Ascending aorta (tissue), 2 donors: ENCODE measurements around the gene CTNNBIP1. TPM values are rescaled to one million over a fixed set of nuclear protein-coding genes. Genes with fewer than 3 reads are reported as not detected.

Experiments used
- DNase-seq, 2 donors: peaks; one replicate each; pipeline ENCODE4 v3.0.0-alpha.2; 2019; ENCODE audit warnings: low spot score in 2 of 2
- H3K27ac ChIP-seq, 2 donors: fragments of 200-600 bp; sonication (generic); one replicate each; pipeline ENCODE4 v1.5.1; 2016 to 2017; ENCODE audit warnings: mild to moderate bottlenecking in 1 of 2
- H3K27me3 ChIP-seq: fragments of 200-600 bp; sonication (generic); one replicate; pipeline ENCODE4 v1.5.1; 2017
- H3K36me3 ChIP-seq, 2 donors: fragments of 200-600 bp; sonication (generic); one replicate each; pipeline ENCODE4 v1.5.1; 2016
- H3K4me1 ChIP-seq, 2 donors: fragments of 200-600 bp; sonication (generic); one replicate each; pipeline ENCODE4 v1.5.1; 2016 to 2017; ENCODE audit warnings: mild to moderate bottlenecking in 1 of 2
- H3K4me3 ChIP-seq, 2 donors: fragments of 200-600 bp; sonication (generic); one replicate each; pipeline ENCODE4 v1.5.1; 2016 to 2017; ENCODE audit warnings: mild to moderate bottlenecking in 1 of 2
- H3K9me3 ChIP-seq, 2 donors: fragments of 200-600 bp; sonication (generic); one replicate each; pipeline ENCODE4 v1.5.1; 2016
- CTCF ChIP-seq, 3 experiments: fragments of 200-600 bp in 2 of 3; fragments of 450-650 bp in 1 of 3; sonication (generic) in 2 of 3; IDR thresholded peaks; one replicate each; pipeline ENCODE4 v1.5.1; 2016 to 2019; ENCODE audit warnings: antibody characterized with exemption in 3 of 3, mild to moderate bottlenecking in 1 of 3, moderate library complexity in 1 of 3
- intact Hi-C: fragments of 100-400 bp; cut with DNase I; formaldehyde crosslinking; loops from one replicate; pipeline ENCODE4 v1.15.1; 2023
- total RNA-seq: library from RNA; depleted of rRNA; stranded (reverse); fragments of >200 nt; gene quantifications from one replicate; pipeline ENCODE4 v1.1.0, GENCODE V29; 2016

The CTNNBIP1 gene
- total RNA-seq, 1 donor from 2014 or later, result 74.1 TPM

GRCh38 chr1:9847269-9847668, 62.8 kb downstream of the CTNNBIP1 start:
- Histone ChIP-seq H3K36me3 (no peaks in the 10 kb centered on the region), H3K9me3 (no peaks in the 10 kb centered on the region), H3K4me1 (peaks cover 5 to 13% of the 10 kb centered on the region in 2 donors), H3K27me3 (no peaks in the 10 kb centered on the region), H3K4me3 (no peak overlapping the region), H3K27ac (no peak overlapping the region)
- intact Hi-C loops, result no loop called here
- no peak for DNase-seq
- TF ChIP-seq CTCF (IDR thresholded peaks at IDR 0.05), result no peak

- intact Hi-C loops, result no loop called here
- no peak for TF ChIP-seq CTCF (IDR thresholded peaks at IDR 0.05)
- H3K4me1 ChIP-seq, result peaks cover 0 to 13% of the 10 kb centered on the region in 2 donors
- no peaks in the 10 kb centered on the region for H3K27me3 ChIP-seq
- H3K27ac ChIP-seq, result no peak overlapping the region
- DNase-seq, result no peak
- no peaks in the 10 kb centered on the region for H3K9me3 ChIP-seq
- no peak overlapping the region for H3K4me3 ChIP-seq
- no peaks in the 10 kb centered on the region for H3K36me3 ChIP-seq
Observed at GRCh38 chr1:9846611-9847171, 63.4 kb downstream of the CTNNBIP1 start.

GRCh38 chr1:9845914-9846313, 64.2 kb downstream of the CTNNBIP1 start:
- Histone ChIP-seq H3K4me1 (peaks cover 0 to 13% of the 10 kb centered on the region in 2 donors), H3K36me3 (no peaks in the 10 kb centered on the region), H3K9me3 (no peaks in the 10 kb centered on the region), H3K27ac (no peak overlapping the region), H3K27me3 (no peaks in the 10 kb centered on the region), H3K4me3 (no peak overlapping the region)
- DNase-seq, result no peak
- intact Hi-C loops, result no loop called here
- no peak for TF ChIP-seq CTCF (IDR thresholded peaks at IDR 0.05)

- Histone ChIP-seq H3K27ac (peak overlapping the region; percentile 54 to 61), H3K4me3 (no peak overlapping the region), H3K9me3 (no peaks in the 10 kb centered on the region), H3K27me3 (no peaks in the 10 kb centered on the region), H3K36me3 (no peaks in the 10 kb centered on the region), H3K4me1 (peaks cover 0 to 13% of the 10 kb centered on the region in 2 donors)
- intact Hi-C loops, result no loop called here
- TF ChIP-seq CTCF (IDR thresholded peaks at IDR 0.05), result no peak
- DNase-seq, result no peak
Observed at GRCh38 chr1:9844756-9845155, 65.3 kb downstream of the CTNNBIP1 start.

- no peaks in the 10 kb centered on the region for H3K36me3 ChIP-seq
- H3K9me3 ChIP-seq, result no peaks in the 10 kb centered on the region
- intact Hi-C loops, result no loop called here
- no peak for DNase-seq
- H3K4me3 ChIP-seq, result no peak overlapping the region
- peak overlapping the region; percentile 54 to 61 for H3K27ac ChIP-seq
- H3K27me3 ChIP-seq, result no peaks in the 10 kb centered on the region
- TF ChIP-seq CTCF (IDR thresholded peaks at IDR 0.05), result no peak
- H3K4me1 ChIP-seq, result peaks cover 0 to 13% of the 10 kb centered on the region in 2 donors
Observed at GRCh38 chr1:9844106-9844505, 66.0 kb downstream of the CTNNBIP1 start.

GRCh38 chr1:9843576-9843945, 66.5 kb downstream of the CTNNBIP1 start:
- no peak for TF ChIP-seq CTCF (IDR thresholded peaks at IDR 0.05)
- H3K4me1 ChIP-seq, result peaks cover 0 to 13% of the 10 kb centered on the region in 2 donors
- H3K27ac ChIP-seq, result peak overlapping the region; percentile 54 to 61
- intact Hi-C loops, result no loop called here
- no peaks in the 10 kb centered on the region for H3K27me3 ChIP-seq
- no peak for DNase-seq
- no peaks in the 10 kb centered on the region for H3K9me3 ChIP-seq
- H3K4me3 ChIP-seq, result no peak overlapping the region
- no peaks in the 10 kb centered on the region for H3K36me3 ChIP-seq
